ENCODE results near the gene FAM209A.

FAM209A gene

GRCh38 chr20:56572172-56572571 lies 47.6 kb downstream of the FAM209A start:
- Histone ChIP-seq H3K4me2 (ENCODE audit: low read depth, low read length, poor library complexity, severe bottlenecking) (no peak overlapping the region), H3K4me1 (ENCODE audit: insufficient read depth, low read length, poor library complexity, severe bottlenecking) (no peaks in the 10 kb centered on the region), H3F3A (ENCODE audit: low read depth) (no peaks in the 10 kb centered on the region), H2AFZ (ENCODE audit: low read length) (no peak overlapping the region), H3K79me2 (ENCODE audit: insufficient read depth, low read length) (no peaks in the 10 kb centered on the region), H3K9me3 (ENCODE audit: insufficient read depth, low read depth, low read length) (no peaks in the 10 kb centered on the region), H4K20me1 (ENCODE audit: insufficient read depth, low read length, poor library complexity, severe bottlenecking) (no peaks in the 10 kb centered on the region), H3K4me3 (ENCODE audit: low read length, poor library complexity, severe bottlenecking) (no peak overlapping the region), H3K9ac (ENCODE audit: low read depth, low read length, poor library complexity, severe bottlenecking) (no peak overlapping the region), H3K27me3 (ENCODE audit: insufficient read depth, low read length, poor library complexity, severe bottlenecking) (no peaks in the 10 kb centered on the region), H3K36me3 (ENCODE audit: insufficient read depth, low read length) (no peaks in the 10 kb centered on the region), H3K9me2 (replicated peaks; ENCODE audit: low read depth, low read length) (no peaks in the 10 kb centered on the region)
- TF ChIP-seq CTCF (conservative IDR thresholded peaks at IDR 0.05; ENCODE audit: low read length) (no peak), EZH2phosphoT487 (IDR thresholded peaks at IDR 0.05; ENCODE audit: borderline replicate concordance) (no peak)

- Histone ChIP-seq H3K4me2 (ENCODE audit: low read depth, low read length, poor library complexity, severe bottlenecking) (no peak overlapping the region), H3K79me2 (ENCODE audit: insufficient read depth, low read length) (no peaks in the 10 kb centered on the region), H3K9me2 (replicated peaks; ENCODE audit: low read depth, low read length) (no peaks in the 10 kb centered on the region), H3F3A (ENCODE audit: low read depth) (no peaks in the 10 kb centered on the region), H3K36me3 (ENCODE audit: insufficient read depth, low read length) (no peaks in the 10 kb centered on the region), H3K9ac (ENCODE audit: low read depth, low read length, poor library complexity, severe bottlenecking) (no peak overlapping the region), H3K9me3 (ENCODE audit: insufficient read depth, low read depth, low read length) (no peaks in the 10 kb centered on the region), H4K20me1 (ENCODE audit: insufficient read depth, low read length, poor library complexity, severe bottlenecking) (no peaks in the 10 kb centered on the region), H2AFZ (ENCODE audit: low read length) (no peak overlapping the region), H3K4me3 (ENCODE audit: low read length, poor library complexity, severe bottlenecking) (no peak overlapping the region), H3K27me3 (ENCODE audit: insufficient read depth, low read length, poor library complexity, severe bottlenecking) (no peaks in the 10 kb centered on the region), H3K4me1 (ENCODE audit: insufficient read depth, low read length, poor library complexity, severe bottlenecking) (no peaks in the 10 kb centered on the region)
- TF ChIP-seq EZH2phosphoT487 (IDR thresholded peaks at IDR 0.05; ENCODE audit: borderline replicate concordance) (no peak), CTCF (conservative IDR thresholded peaks at IDR 0.05; ENCODE audit: low read length) (no peak)
These were observed 49.4 kb downstream of the FAM209A start for GRCh38 chr20:56573986-56574385.

GRCh38 chr20:56574531-56575142 lies 50.1 kb downstream of the FAM209A start:
- Histone ChIP-seq H3K9me2 (replicated peaks; ENCODE audit: low read depth, low read length) (no peaks in the 10 kb centered on the region), H3K4me3 (ENCODE audit: low read length, poor library complexity, severe bottlenecking) (no peak overlapping the region), H3K36me3 (ENCODE audit: insufficient read depth, low read length) (no peaks in the 10 kb centered on the region), H3K9me3 (ENCODE audit: insufficient read depth, low read depth, low read length) (no peaks in the 10 kb centered on the region), H3K27me3 (ENCODE audit: insufficient read depth, low read length, poor library complexity, severe bottlenecking) (no peaks in the 10 kb centered on the region), H3F3A (ENCODE audit: low read depth) (no peaks in the 10 kb centered on the region), H3K9ac (ENCODE audit: low read depth, low read length, poor library complexity, severe bottlenecking) (no peak overlapping the region), H3K4me1 (ENCODE audit: insufficient read depth, low read length, poor library complexity, severe bottlenecking) (no peaks in the 10 kb centered on the region), H2AFZ (ENCODE audit: low read length) (no peak overlapping the region), H3K4me2 (ENCODE audit: low read depth, low read length, poor library complexity, severe bottlenecking) (no peak overlapping the region), H4K20me1 (ENCODE audit: insufficient read depth, low read length, poor library complexity, severe bottlenecking) (no peaks in the 10 kb centered on the region), H3K79me2 (ENCODE audit: insufficient read depth, low read length) (no peaks in the 10 kb centered on the region)
- TF ChIP-seq CTCF (conservative IDR thresholded peaks at IDR 0.05; ENCODE audit: low read length) (no peak), EZH2phosphoT487 (IDR thresholded peaks at IDR 0.05; ENCODE audit: borderline replicate concordance) (no peak)

All from Loucy (cell line).